ENCODE measurements around the gene TBC1D22B.

GRCh38 chr6:37257320-37257633 lies 295 bp upstream of the TBC1D22B start:
- TF ChIP-seq CTCF (IDR thresholded peaks at IDR 0.05) (no peak), EZH2 (IDR thresholded peaks at IDR 0.05) (no peak)
